Psoas muscle (tissue), 8 donors: ENCODE data around the gene RNU1-2. TPM values are rescaled to one million over a fixed set of nuclear protein-coding genes. Genes with fewer than 3 reads are reported as not detected.
"Not testable (repeated sequence)": the region's sequence is repeated elsewhere in the genome, so short reads cannot be mapped to it uniquely, and the experiment has no call there.

Source experiments
- ATAC-seq, 4 donors: fragments of 200-7000 bp; cut with Tn5 transposase; one replicate each; pipeline ENCODE4 v1.9.1; 2020; ENCODE audit warnings: moderate library complexity in 3 of 4, mild to moderate bottlenecking in 2 of 4
- DNase-seq, 2 donors: peaks; one replicate each; pipeline ENCODE4 v3.0.0-alpha.2; 2020
- H3K27ac ChIP-seq: fragments of 200-600 bp; one replicate; pipeline ENCODE4 v1.8.0; 2022
- H3K27me3 ChIP-seq, 3 donors: fragments of 200-600 bp in 1 of 3; one replicate each; pipeline versions ENCODE4 v1.6.1 to v1.8.0; 2013 to 2022; ENCODE audit warnings: low read length in 2 of 3, mild to moderate bottlenecking in 2 of 3, moderate library complexity in 1 of 3; ENCODE audit not compliant: insufficient read depth in 3 of 3
- H3K36me3 ChIP-seq, 2 donors: fragments of 200-600 bp in 1 of 2; one replicate each; pipeline versions ENCODE4 v1.6.1 to v1.8.0; 2013 to 2022; ENCODE audit warnings: low read depth in 1 of 2, mild to moderate bottlenecking in 1 of 2, moderate library complexity in 1 of 2; ENCODE audit not compliant: insufficient read depth in 1 of 2
- H3K4me1 ChIP-seq: fragments of 200-600 bp; one replicate; pipeline ENCODE4 v1.8.0; 2022
- H3K4me3 ChIP-seq: fragments of 200-600 bp; one replicate; pipeline ENCODE4 v1.8.0; 2022; ENCODE audit warnings: mild to moderate bottlenecking
- H3K9me3 ChIP-seq: fragments of 200-600 bp; one replicate; pipeline ENCODE4 v1.8.0; 2022
- CTCF ChIP-seq: fragments of 200-600 bp; IDR thresholded peaks from one replicate; pipeline ENCODE4 v1.8.0; 2022; ENCODE audit warnings: antibody characterized with exemption
- WGBS, 3 donors: extraction: QIAGEN DNeasy Blood & Tissue Kit; methylation state at CpG; one replicate each; pipeline versions ENCODE4 v1.1.6 to v1.1.7; 2013; 5-methylcytosine and 5-hydroxymethylcytosine counted together
- intact Hi-C, 2 donors: fragments of 100-400 bp; cut with DNase I; formaldehyde crosslinking; loops; one replicate each; pipeline versions ENCODE4 v1.11.0 to v1.14.2; 2022
- polyA plus RNA-seq, 3 donors: library from polyadenylated mRNA; stranded (reverse); fragments of 200-250 nt; gene quantifications; one replicate each; pipeline ENCODE4 v1.2.3, GENCODE V29; 2013
- total RNA-seq, 4 donors: library from RNA; stranded (reverse); fragmentation: NEBNext Ultra II Directional in 2 of 4; extraction: Animal tissue kit (Norgen Biotek cat#: 25700) in 2 of 4; gene quantifications; one replicate each; pipeline versions ENCODE4 v1.2.1 to v1.2.4, GENCODE V29; 2021 to 2023
- donor health status: healthy with polysubstance abuse.
- donor health status: DM: no; HTN: no; CAD: no; lungs with moderate emphysema.
- donor health status: Bipolar disorder and iron deficiency.
- donor health status: healthy.
- donor health status: DM: yes; HTN: yes; CAD: no.
- donor health status: DM: no; HTN: no; CAD: no.
- donor health status: DM: no; HTN: no; CAD: no.
- donor health status: DM: yes; HTN: yes; CAD: no.

RNU1-2 gene
- total and polyA plus RNA-seq, 7 donors, result 1,264 to 5,208 (median 3,151) TPM; not detected in 3

GRCh38 chr1:16913833-16914662, 18.3 kb downstream of the RNU1-2 start:
- H3K36me3 ChIP-seq, result no peaks in the 10 kb centered on the region
- WGBS, 3 donors, result 0 to 1% (median 1%) methylated on average over 65 to 109 of the region's 109 CpGs
- intact Hi-C loops, result no loop called here
- H3K27me3 ChIP-seq, result no peaks in the 10 kb centered on the region
- H3K9me3 ChIP-seq, result no peaks in the 10 kb centered on the region
- H3K4me3 ChIP-seq, result peak overlapping the region; percentile 84
- TF ChIP-seq CTCF, result no peak
- ATAC-seq (peak; percentile 94 to 96 (median 96)), DNase-seq (peak; percentile 95 to 98)
- peak overlapping the region; percentile 78 for H3K27ac ChIP-seq
- H3K4me1 ChIP-seq, result no peaks in the 10 kb centered on the region

GRCh38 chr1:16914928-16915626, 19.3 kb downstream of the RNU1-2 start:
- 38 to 48% (median 38%) methylated on average over 15 of the region's 15 CpGs for WGBS, 3 donors
- ATAC-seq, result not testable (repeated sequence)

GRCh38 chr1:16915627-16915973, 19.8 kb downstream of the RNU1-2 start:
- no peaks in the 10 kb centered on the region for H3K4me1 ChIP-seq
- intact Hi-C loops, result no loop called here
- ATAC-seq, result no peak
- TF ChIP-seq CTCF, result no peak
- no peak overlapping the region for H3K27ac ChIP-seq
- no peaks in the 10 kb centered on the region for H3K36me3 ChIP-seq
- no peaks in the 10 kb centered on the region for H3K27me3 ChIP-seq
- H3K9me3 ChIP-seq, result no peaks in the 10 kb centered on the region
- no peak overlapping the region for H3K4me3 ChIP-seq
- DNase-seq, result peak in 1 of 2 donors; percentile 48
- 62 to 79% (median 63%) methylated on average over 4 of the region's 4 CpGs for WGBS, 3 donors

More at GRCh38 chr1:16914928-16915626, 19.3 kb downstream of the RNU1-2 start:
- H3K9me3 ChIP-seq, H3K27me3 ChIP-seq, intact Hi-C loops, H3K36me3 ChIP-seq, H3K4me1 ChIP-seq: not testable (repeated sequence)
- peak in 1 of 2 donors; percentile 61 for DNase-seq
- peak overlapping the region; percentile 78 for H3K27ac ChIP-seq
- peak overlapping the region; percentile 84 for H3K4me3 ChIP-seq

GRCh38 chr1:16916036-16916880, 20.5 kb downstream of the RNU1-2 start:
- H3K27me3 ChIP-seq, H3K4me1 ChIP-seq, ATAC-seq, H3K4me3 ChIP-seq, H3K9me3 ChIP-seq, H3K27ac ChIP-seq, H3K36me3 ChIP-seq, intact Hi-C loops: not testable (repeated sequence)
- peak in 1 of 2 donors; percentile 40 for DNase-seq
- 71 to 87% (median 79%) methylated on average over 8 to 10 of the region's 10 CpGs for WGBS, 3 donors

GRCh38 chr1:16918371-16918770, 22.6 kb downstream of the RNU1-2 start:
- ATAC-seq (no peak), DNase-seq (peak in 1 of 2 donors; percentile 3)
- intact Hi-C loops, result no loop called here
- H3K27ac ChIP-seq, result no peak overlapping the region
- H3K4me3 ChIP-seq, result no peak overlapping the region
- H3K36me3 ChIP-seq, result no peaks in the 10 kb centered on the region
- no peaks in the 10 kb centered on the region for H3K27me3 ChIP-seq
- H3K4me1 ChIP-seq, result peaks cover 7% of the 10 kb centered on the region
- 53 to 79% (median 77%) methylated on average over 3 of the region's 3 CpGs for WGBS, 3 donors
- no peak for TF ChIP-seq CTCF
- H3K9me3 ChIP-seq, result no peaks in the 10 kb centered on the region

- intact Hi-C loops, H3K9me3 ChIP-seq, H3K27ac ChIP-seq, H3K27me3 ChIP-seq, H3K4me1 ChIP-seq, H3K36me3 ChIP-seq, H3K4me3 ChIP-seq, ATAC-seq: not testable (repeated sequence)
- 80 to 89% (median 87%) methylated on average over 15 of the region's 15 CpGs for WGBS, 3 donors
- DNase-seq, result peak; percentile 4 to 38
These were observed 23.3 kb downstream of the RNU1-2 start for GRCh38 chr1:16918936-16919665.
